ENCODE results near the gene LRRC4B. TPM values are rescaled to one million over a fixed set of nuclear protein-coding genes. Genes with fewer than 3 reads are reported as not detected.

The LRRC4B gene
- total RNA-seq, 1 experiment from 2014 or later: 3.8 TPM

DNA sequence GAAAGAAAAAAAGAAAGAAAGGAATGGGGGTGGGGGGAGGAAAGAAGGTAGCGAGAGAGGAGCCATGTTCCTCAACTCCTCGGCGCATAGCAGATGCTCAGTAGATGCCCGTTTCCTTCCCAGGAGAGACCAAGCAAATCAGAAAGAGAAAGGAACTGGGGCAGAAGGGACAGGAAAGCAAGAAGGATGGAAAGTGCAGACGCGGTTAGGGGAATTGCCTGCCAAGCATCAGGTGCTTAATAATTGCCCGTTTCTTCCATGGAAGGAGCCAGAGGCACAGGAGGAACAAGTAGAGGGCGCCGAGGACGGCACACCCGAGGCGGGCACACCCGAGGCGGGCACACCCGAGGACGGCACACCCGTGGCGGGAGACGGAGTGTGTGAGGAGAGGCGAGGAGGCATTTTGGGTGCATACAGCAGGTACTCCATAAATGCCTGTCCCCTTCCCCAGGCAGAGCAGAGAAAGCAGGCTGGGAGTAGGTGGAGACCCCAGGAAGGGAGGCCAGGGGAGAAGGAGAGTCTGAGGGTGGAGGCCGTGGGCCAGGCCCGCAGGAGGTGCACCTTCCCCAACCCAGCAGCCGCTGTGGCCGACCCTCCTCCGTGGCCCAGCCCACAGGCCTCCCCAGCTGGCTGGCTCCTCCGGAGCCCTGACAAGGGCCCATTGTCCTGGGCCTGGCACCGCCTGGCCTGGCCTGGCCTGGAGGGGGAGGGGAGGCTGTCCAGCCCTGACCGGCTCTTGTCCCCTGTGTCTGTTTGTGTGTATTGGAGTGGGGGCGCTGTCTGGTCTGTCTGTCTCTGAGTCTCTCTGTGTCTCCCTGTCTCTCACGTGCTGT, 71.8 kb downstream of the LRRC4B start:
- H3K23ac ChIP-seq (ENCODE audit: insufficient read length, low read depth, low read length): no peak overlapping the region
- H3K79me1 ChIP-seq (ENCODE audit: insufficient read depth, low read depth, low read length, poor library complexity, severe bottlenecking): no peaks in the 10 kb centered on the region
- H3K27me3 ChIP-seq (ENCODE audit: insufficient read depth, low read length): peaks cover 30% of the 10 kb centered on the region; the same call in 1 of the 2 replicates
- no peak overlapping the region for H4K8ac ChIP-seq (replicated peaks; ENCODE audit: insufficient read length, low read depth, low read length)
- no peak overlapping the region for H3T11ph ChIP-seq (ENCODE audit: low read length)
- no peak overlapping the region for H3K27ac ChIP-seq (ENCODE audit: insufficient read length, low read depth, low read length)
- no peak overlapping the region for H2BK15ac ChIP-seq (ENCODE audit: low read depth, low read length)
- peak overlapping the region in 1 of 2 experiments; percentile 8; a peak in 2 of 5 replicates for H3K4me3 Mint-ChIP-seq
- H2AFZ ChIP-seq (ENCODE audit: low read length): no peak overlapping the region
- peaks cover 2% of the 10 kb centered on the region in 2 experiments; a peak in 1 of 5 replicates for H3K9me3 Mint-ChIP-seq
- no peak overlapping the region for H3K4ac ChIP-seq (ENCODE audit: low read depth, low read length)
- no peak overlapping the region for H4K5ac ChIP-seq (ENCODE audit: insufficient read length, low read depth, low read length)
- H4K91ac ChIP-seq (ENCODE audit: insufficient read length, low read depth, low read length): no peak overlapping the region
- TF ChIP-seq, protein P1, sequence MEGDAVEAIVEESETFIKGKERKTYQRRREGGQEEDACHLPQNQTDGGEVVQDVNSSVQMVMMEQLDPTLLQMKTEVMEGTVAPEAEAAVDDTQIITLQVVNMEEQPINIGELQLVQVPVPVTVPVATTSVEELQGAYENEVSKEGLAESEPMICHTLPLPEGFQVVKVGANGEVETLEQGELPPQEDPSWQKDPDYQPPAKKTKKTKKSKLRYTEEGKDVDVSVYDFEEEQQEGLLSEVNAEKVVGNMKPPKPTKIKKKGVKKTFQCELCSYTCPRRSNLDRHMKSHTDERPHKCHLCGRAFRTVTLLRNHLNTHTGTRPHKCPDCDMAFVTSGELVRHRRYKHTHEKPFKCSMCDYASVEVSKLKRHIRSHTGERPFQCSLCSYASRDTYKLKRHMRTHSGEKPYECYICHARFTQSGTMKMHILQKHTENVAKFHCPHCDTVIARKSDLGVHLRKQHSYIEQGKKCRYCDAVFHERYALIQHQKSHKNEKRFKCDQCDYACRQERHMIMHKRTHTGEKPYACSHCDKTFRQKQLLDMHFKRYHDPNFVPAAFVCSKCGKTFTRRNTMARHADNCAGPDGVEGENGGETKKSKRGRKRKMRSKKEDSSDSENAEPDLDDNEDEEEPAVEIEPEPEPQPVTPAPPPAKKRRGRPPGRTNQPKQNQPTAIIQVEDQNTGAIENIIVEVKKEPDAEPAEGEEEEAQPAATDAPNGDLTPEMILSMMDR (conservative IDR thresholded peaks at IDR 0.05): no peak
- H2BK120ac ChIP-seq (ENCODE audit: low read depth, low read length, poor library complexity, severe bottlenecking): no peak overlapping the region
- H3K14ac ChIP-seq (ENCODE audit: insufficient read depth, low read length): no peak overlapping the region
- H2BK12ac ChIP-seq (ENCODE audit: insufficient read length, low read depth, low read length): no peak overlapping the region
- H3K4me1 ChIP-seq (ENCODE audit: insufficient read depth, low read length): peaks cover 4% of the 10 kb centered on the region; the same call in 1 of the 2 replicates
- no peak overlapping the region for H2BK20ac ChIP-seq (ENCODE audit: low read depth, low read length, poor library complexity, severe bottlenecking)
- H3K27me3 Mint-ChIP-seq (ENCODE audit: low read depth): peaks cover 56% of the 10 kb centered on the region
- no peaks in the 10 kb centered on the region for H4K20me1 ChIP-seq (ENCODE audit: control insufficient read depth, insufficient read depth, insufficient read length)
- H3K36me3 Mint-ChIP-seq (ENCODE audit: insufficient read depth in 1 of 3, low read depth in 3 of 3): no peaks in the 10 kb centered on the region; a peak in 1 of 7 replicates
- H3K79me2 ChIP-seq (ENCODE audit: insufficient read depth, low read length): no peaks in the 10 kb centered on the region
- peaks cover 8% of the 10 kb centered on the region for H3K23me2 ChIP-seq (ENCODE audit: insufficient read length, low read depth, low read length, poor library complexity, severe bottlenecking)
- no peak overlapping the region for H2AK5ac ChIP-seq (ENCODE audit: insufficient read length, low read length)
- peak overlapping the region in 1 of 3 experiments; percentile 49; a peak in 1 of 7 replicates for H3K27ac Mint-ChIP-seq
- no peak overlapping the region for H3K56ac ChIP-seq (ENCODE audit: insufficient read length, low read depth, low read length)
- no peak overlapping the region for H3K4me2 ChIP-seq (ENCODE audit: insufficient read depth, insufficient read length, low read length)
- DNase-seq: peak; percentile 71
- H3K4me1 Mint-ChIP-seq: peaks cover 10 to 18% of the 10 kb centered on the region in 2 experiments
- no peak overlapping the region for H3K18ac ChIP-seq (ENCODE audit: insufficient read length, low read depth, low read length)
- WGBS (ENCODE audit: extremely low coverage, insufficient read length, low lambda C conversion rate): no CpG with 5 or more reads among the region's 30 CpGs
- H3K9ac ChIP-seq (ENCODE audit: extremely low read depth, insufficient read length, low read length): no peak overlapping the region
- no peak overlapping the region for H2BK5ac ChIP-seq (ENCODE audit: insufficient read length, low read length)
- H3K9me3 ChIP-seq (ENCODE audit: control insufficient read depth, low read depth, low read length): no peaks in the 10 kb centered on the region
